ENCODE measurements around the gene MAP2.
A peak's percentile ranks its signal among the peaks of the same experiment; 100 is the strongest.
"Not testable (repeated sequence)": the region's sequence is repeated elsewhere in the genome, so short reads cannot be mapped to it uniquely, and the experiment has no call there.

The MAP2 gene

DNA sequence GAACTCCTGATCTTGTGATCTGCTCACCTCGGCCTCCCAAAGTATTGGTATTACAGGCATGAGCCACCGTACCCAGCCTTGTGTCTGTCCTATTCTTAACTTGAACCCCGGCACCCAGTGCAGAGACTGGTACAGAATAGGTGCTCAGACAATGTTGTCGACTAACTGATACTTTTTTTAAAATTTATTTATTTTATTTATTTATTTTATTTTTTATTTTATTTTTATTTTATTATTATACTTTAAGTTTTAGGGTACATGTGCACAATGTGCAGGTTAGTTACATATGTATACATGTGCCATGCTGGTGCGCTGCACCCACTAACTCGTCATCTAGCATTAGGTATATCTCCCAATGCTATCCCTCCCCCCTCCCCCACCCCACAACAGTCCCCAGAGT is 174.4 kb downstream of the MAP2 start:
- not testable (repeated sequence) for DNase-seq

GRCh38 chr2:209600341-209601171 is 176.7 kb downstream of the MAP2 start:
- no peak for DNase-seq

- DNase-seq, result no peak
These were observed 177.7 kb downstream of the MAP2 start for GRCh38 chr2:209601497-209601896.

DNA sequence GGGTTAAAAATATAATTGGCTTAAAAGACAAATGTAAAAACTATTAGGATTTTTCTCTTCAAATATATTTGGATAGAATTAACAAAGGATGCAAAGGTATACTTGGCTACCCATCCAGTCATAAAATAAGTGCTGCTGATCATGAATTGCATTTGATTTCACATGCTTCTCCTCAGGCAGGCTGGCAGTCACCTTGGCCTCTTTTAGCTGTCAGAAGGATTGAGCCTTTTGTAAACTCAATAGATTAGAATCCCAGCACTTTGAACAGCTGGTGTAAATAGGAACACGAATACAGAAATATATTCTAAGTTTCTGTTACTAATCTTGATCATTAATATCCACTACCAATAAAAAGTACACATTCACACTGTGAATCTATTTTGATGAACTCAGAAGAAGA is 178.4 kb downstream of the MAP2 start:
- no peak for DNase-seq

- DNase-seq, result no peak
These were observed 185.7 kb downstream of the MAP2 start for GRCh38 chr2:209609531-209609930.

- DNase-seq, result no peak
These were observed 186.8 kb downstream of the MAP2 start for GRCh38 chr2:209610631-209611030.

- no peak for DNase-seq
These were observed 189.9 kb downstream of the MAP2 start for GRCh38 chr2:209613649-209614305.

- no peak for DNase-seq
These were observed 191.0 kb downstream of the MAP2 start for GRCh38 chr2:209614690-209615369.

- DNase-seq, result peak; percentile 26 to 36 (median 32)
These were observed 195.9 kb downstream of the MAP2 start for GRCh38 chr2:209619782-209620181.

- DNase-seq, result no peak
These were observed 200.5 kb downstream of the MAP2 start for GRCh38 chr2:209624192-209624938.

DNA sequence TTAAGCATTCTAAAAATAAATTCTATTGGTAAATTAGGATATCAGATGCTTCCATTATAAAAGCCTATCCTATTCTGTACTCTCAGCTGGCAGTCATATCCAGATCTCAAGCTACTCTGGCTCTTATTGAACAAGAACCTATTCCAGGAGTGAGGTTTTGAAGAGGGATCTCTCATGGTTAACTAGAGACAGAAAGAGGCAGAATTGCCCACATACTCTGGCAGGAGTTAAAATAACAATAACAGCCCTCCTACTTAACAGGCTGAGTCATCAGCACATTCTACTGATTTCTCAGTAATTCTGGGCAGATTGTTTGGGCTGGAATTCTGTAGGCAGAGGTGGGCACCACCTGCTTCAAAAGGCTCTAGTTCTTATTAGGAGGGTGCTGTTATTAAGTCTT is 205.8 kb downstream of the MAP2 start:
- DNase-seq, result no peak

DNA sequence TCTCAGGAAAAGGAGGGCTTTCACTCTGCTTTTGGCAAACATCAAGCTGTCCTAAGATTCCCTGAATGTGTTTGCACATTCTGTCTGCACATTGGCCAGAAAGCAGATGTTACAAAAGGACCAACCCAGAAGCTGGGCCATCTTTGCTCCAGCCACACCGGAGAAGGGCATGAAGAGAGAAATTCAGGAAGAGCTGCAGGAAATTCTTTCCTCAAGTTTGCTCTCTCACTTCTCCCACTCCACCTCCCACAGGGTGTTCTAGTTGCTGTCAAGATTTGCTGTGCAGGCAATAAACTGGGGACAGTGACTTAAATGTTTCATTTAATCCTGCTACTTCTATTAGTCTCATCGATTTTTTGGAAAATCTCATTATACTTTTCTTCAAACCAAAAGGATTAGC is 210.1 kb downstream of the MAP2 start:
- DNase-seq, result no peak

DNA sequence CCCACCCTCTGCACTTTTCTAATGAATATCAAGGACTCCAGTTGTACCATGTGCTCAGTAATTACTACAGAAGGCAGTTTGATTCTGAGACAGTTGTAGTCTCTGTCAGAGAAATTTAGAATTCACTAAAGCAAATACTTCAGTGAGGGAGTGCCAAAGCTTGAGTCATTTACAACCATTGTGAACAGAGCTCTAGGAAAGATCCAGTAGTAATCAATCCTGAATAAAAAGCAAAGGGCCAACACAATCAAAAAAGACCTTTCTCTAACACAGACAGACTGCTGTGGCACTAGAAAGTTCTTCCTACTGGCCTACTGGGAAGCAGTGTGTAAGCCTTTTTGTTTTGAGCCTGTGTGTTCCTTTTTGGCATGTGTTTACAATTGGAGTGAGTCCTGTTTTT is 212.2 kb downstream of the MAP2 start:
- DNase-seq, result no peak

GRCh38 chr2:209637293-209637692 is 213.4 kb downstream of the MAP2 start:
- no peak for DNase-seq

DNA sequence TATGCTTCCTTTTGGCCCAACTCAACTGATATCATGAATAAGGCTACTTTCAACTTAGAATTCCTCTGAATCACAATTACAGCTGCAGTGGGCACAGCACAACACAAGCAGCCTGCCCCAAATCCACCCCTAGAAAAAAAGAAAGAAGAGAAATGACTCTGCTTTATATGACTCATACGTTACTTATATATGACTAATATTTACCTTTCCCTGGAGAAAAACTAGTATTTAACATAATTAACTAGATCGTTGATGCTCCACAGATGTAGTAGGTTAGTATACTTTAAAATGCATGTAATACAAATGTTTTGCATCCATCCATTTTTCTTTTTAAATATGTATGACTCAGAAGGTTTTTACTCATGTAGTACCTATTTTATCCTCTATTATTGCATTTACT is 214.5 kb downstream of the MAP2 start:
- DNase-seq, result no peak

GRCh38 chr2:209640358-209640757 is 216.5 kb downstream of the MAP2 start:
- no peak for DNase-seq

DNA sequence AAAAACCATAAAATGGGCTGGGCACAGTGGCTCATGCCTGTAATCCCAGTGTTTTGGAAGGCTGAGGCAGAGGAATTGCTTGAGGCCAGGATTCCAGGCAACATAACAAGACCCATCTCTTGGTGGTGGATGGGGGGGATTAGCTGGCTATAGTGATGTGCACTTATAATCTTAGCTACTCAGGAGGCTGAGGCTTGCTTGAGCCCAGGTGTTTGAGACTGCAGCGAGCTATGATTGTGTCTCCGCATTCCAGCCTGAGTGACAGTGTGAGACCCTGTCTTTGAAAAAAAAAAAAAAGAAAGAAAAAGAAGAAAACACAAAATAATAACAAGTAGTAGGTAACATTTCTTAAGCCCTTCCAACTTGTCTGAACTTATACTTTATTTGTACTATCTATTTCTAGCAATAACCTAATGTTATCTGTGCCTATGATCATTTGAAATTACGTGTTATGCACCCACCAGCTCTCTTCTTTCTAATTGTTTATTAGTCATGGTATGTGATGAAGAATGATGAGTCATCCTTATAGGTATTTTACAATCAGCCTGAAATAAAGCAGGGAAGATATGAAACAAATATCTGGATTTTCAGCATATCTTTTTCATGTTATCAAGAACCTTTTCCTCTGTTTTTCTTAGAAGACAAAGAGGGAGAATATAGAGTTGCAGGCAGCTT is 218.4 kb downstream of the MAP2 start:
- DNase-seq, result no peak

GRCh38 chr2:209644842-209645241 is 221.0 kb downstream of the MAP2 start:
- no peak for DNase-seq

DNA sequence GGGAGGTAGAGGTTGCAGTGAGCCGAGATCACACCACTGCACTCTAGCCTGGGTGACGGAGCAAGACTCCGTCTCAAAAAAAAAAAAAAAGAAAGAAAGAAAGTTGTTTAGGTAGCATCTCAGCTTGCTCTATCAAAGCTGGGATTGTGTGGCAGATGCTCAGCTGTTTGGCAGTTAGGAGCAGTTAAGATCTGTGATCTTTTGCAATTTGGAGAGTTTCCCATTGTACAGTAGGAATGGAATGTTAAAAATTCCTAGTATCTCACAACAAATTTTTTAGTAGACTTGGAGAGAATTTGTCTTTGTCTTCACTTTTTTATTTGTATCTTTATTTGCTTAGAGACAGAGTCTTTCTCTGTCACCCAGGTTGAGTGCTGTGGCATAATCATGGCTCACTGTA is 224.9 kb downstream of the MAP2 start:
- DNase-seq, result no peak

GRCh38 chr2:209653134-209653533 is 229.3 kb downstream of the MAP2 start:
- DNase-seq, result no peak

GRCh38 chr2:209661286-209661894 is 237.5 kb downstream of the MAP2 start:
- no peak for DNase-seq

GRCh38 chr2:209662021-209662420 is 238.2 kb downstream of the MAP2 start:
- DNase-seq, result no peak

Data from suppressor macrophage treated with lipopolysaccharide for 1 hour (primary cell).